Measurements from ENCODE around the gene CUEDC2. TPM values are rescaled to one million over a fixed set of nuclear protein-coding genes. Genes with fewer than 3 reads are reported as not detected.
A peak's percentile ranks its signal among the peaks of the same experiment; 100 is the strongest.

Gene CUEDC2
- total RNA-seq, 6 experiments from 2014 or later = 62.6 to 75.9 (median 72.5) TPM

GRCh38 chr10:102389894-102390293 lies 42.5 kb downstream of the CUEDC2 start:
- Mint-ChIP-seq H3K27me3 (ENCODE audit: insufficient read depth) (peaks cover 3% of the 10 kb centered on the region), H3K4me3 (no peak overlapping the region), H3K9me3 (no peaks in the 10 kb centered on the region)

GRCh38 chr10:102384606-102385429 lies 47.6 kb downstream of the CUEDC2 start:
- peaks cover 16% of the 10 kb centered on the region for H3K36me3 Mint-ChIP-seq (ENCODE audit: low read depth)
- 0 out of 2 replicates have a peak overlapping the region, but pooled peaks have one; percentile 26 for H3K27ac Mint-ChIP-seq

More at GRCh38 chr10:102389894-102390293, 42.5 kb downstream of the CUEDC2 start:
- TF ChIP-seq CTCF (IDR thresholded peaks at IDR 0.05) = no peak
- H3K4me1 Mint-ChIP-seq (ENCODE audit: low read depth) = peaks cover 16% of the 10 kb centered on the region
- no peaks in the 10 kb centered on the region for H3K36me3 Mint-ChIP-seq (ENCODE audit: low read depth)
- no peak overlapping the region for H3K27ac Mint-ChIP-seq
- DNase-seq = no peak

GRCh38 chr10:102384053-102384452 lies 48.3 kb downstream of the CUEDC2 start:
- peak; percentile 35; the same call in 1 of the 2 replicates for TF ChIP-seq CTCF (IDR thresholded peaks at IDR 0.05)
- H3K9me3 Mint-ChIP-seq = no peaks in the 10 kb centered on the region
- no peak overlapping the region for H3K4me3 Mint-ChIP-seq
- no peak for DNase-seq
- no peak overlapping the region for H3K27ac Mint-ChIP-seq
- peaks cover 8% of the 10 kb centered on the region for H3K27me3 Mint-ChIP-seq (ENCODE audit: insufficient read depth)
- peaks cover 16% of the 10 kb centered on the region for H3K36me3 Mint-ChIP-seq (ENCODE audit: low read depth)
- peaks cover 6% of the 10 kb centered on the region; the same call in 1 of the 2 replicates for H3K4me1 Mint-ChIP-seq (ENCODE audit: low read depth)

More at GRCh38 chr10:102384606-102385429, 47.6 kb downstream of the CUEDC2 start:
- H3K4me3 Mint-ChIP-seq = no peak overlapping the region
- H3K9me3 Mint-ChIP-seq = no peaks in the 10 kb centered on the region
- DNase-seq = peak; percentile 23
- peaks cover 6% of the 10 kb centered on the region; the same call in 1 of the 2 replicates for H3K4me1 Mint-ChIP-seq (ENCODE audit: low read depth)
- peaks cover 8% of the 10 kb centered on the region for H3K27me3 Mint-ChIP-seq (ENCODE audit: insufficient read depth)
- no peak for TF ChIP-seq CTCF (IDR thresholded peaks at IDR 0.05)

GRCh38 chr10:102382871-102383270 lies 49.5 kb downstream of the CUEDC2 start:
- H3K27ac Mint-ChIP-seq = no peak overlapping the region
- DNase-seq = no peak
- no peak overlapping the region for H3K4me3 Mint-ChIP-seq
- H3K36me3 Mint-ChIP-seq (ENCODE audit: low read depth) = peaks cover 16% of the 10 kb centered on the region
- H3K9me3 Mint-ChIP-seq = no peaks in the 10 kb centered on the region
- H3K27me3 Mint-ChIP-seq (ENCODE audit: insufficient read depth) = peaks cover 8% of the 10 kb centered on the region
- no peak for TF ChIP-seq CTCF (IDR thresholded peaks at IDR 0.05)
- peaks cover 6% of the 10 kb centered on the region; the same call in 1 of the 2 replicates for H3K4me1 Mint-ChIP-seq (ENCODE audit: low read depth)

- DNase-seq = no peak
- Mint-ChIP-seq H3K27ac (no peak overlapping the region), H3K27me3 (ENCODE audit: insufficient read depth) (peaks cover 8% of the 10 kb centered on the region), H3K4me1 (ENCODE audit: low read depth) (peaks cover 6% of the 10 kb centered on the region; the same call in 1 of the 2 replicates), H3K9me3 (no peaks in the 10 kb centered on the region), H3K4me3 (no peak overlapping the region), H3K36me3 (ENCODE audit: low read depth) (peaks cover 16% of the 10 kb centered on the region)
- no peak for TF ChIP-seq CTCF (IDR thresholded peaks at IDR 0.05)
Measured at GRCh38 chr10:102381983-102382382, 50.4 kb downstream of the CUEDC2 start.
